Sigmoid colon (tissue), 4 donors: ENCODE data around the gene TRIP10.

ENCODE experiments used
- EP300 ChIP-seq, 4 donors: sonication (generic); formaldehyde crosslinking; IDR thresholded peaks; one replicate each; pipeline ENCODE4 v1.6.1; 2017; ENCODE audit warnings: antibody characterized with exemption in 4 of 4
- POLR2A ChIP-seq, 2 donors: fragments of 450-650 bp; IDR thresholded peaks; one replicate each; pipeline ENCODE4 v1.6.1; 2016; ENCODE audit warnings: antibody characterized with exemption in 2 of 2, mild to moderate bottlenecking in 2 of 2, moderate library complexity in 2 of 2
- TF ChIP-seq, protein P1 (sequence below), 4 experiments: fragments of 450-650 bp in 3 of 4; fragments of 200-600 bp in 1 of 4; IDR thresholded peaks; one replicate each; pipeline ENCODE4 v1.5.1; 2016 to 2019; ENCODE audit warnings: antibody characterized with exemption in 4 of 4, mild to moderate bottlenecking in 3 of 4, moderate library complexity in 2 of 4

GRCh38 chr19:6729573-6730152 is 9.8 kb upstream of the TRIP10 start:
- TF ChIP-seq POLR2A (IDR thresholded peaks at IDR 0.05) (no peak), EP300 (IDR thresholded peaks at IDR 0.05) (no peak)
- TF ChIP-seq, protein P1, sequence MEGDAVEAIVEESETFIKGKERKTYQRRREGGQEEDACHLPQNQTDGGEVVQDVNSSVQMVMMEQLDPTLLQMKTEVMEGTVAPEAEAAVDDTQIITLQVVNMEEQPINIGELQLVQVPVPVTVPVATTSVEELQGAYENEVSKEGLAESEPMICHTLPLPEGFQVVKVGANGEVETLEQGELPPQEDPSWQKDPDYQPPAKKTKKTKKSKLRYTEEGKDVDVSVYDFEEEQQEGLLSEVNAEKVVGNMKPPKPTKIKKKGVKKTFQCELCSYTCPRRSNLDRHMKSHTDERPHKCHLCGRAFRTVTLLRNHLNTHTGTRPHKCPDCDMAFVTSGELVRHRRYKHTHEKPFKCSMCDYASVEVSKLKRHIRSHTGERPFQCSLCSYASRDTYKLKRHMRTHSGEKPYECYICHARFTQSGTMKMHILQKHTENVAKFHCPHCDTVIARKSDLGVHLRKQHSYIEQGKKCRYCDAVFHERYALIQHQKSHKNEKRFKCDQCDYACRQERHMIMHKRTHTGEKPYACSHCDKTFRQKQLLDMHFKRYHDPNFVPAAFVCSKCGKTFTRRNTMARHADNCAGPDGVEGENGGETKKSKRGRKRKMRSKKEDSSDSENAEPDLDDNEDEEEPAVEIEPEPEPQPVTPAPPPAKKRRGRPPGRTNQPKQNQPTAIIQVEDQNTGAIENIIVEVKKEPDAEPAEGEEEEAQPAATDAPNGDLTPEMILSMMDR (IDR thresholded peaks at IDR 0.05) = no peak
